IPS-NIHi7 (cell line): ENCODE results near the gene PHC2.
A peak's percentile ranks its signal among the peaks of the same experiment; 100 is the strongest.

Experiments
- DNase-seq: peaks from one replicate; pipeline ENCODE4 v3.0.0; 2012; ENCODE audit warnings: mixed read lengths; ENCODE audit errors: extremely low spot score

PHC2 gene, protein sequence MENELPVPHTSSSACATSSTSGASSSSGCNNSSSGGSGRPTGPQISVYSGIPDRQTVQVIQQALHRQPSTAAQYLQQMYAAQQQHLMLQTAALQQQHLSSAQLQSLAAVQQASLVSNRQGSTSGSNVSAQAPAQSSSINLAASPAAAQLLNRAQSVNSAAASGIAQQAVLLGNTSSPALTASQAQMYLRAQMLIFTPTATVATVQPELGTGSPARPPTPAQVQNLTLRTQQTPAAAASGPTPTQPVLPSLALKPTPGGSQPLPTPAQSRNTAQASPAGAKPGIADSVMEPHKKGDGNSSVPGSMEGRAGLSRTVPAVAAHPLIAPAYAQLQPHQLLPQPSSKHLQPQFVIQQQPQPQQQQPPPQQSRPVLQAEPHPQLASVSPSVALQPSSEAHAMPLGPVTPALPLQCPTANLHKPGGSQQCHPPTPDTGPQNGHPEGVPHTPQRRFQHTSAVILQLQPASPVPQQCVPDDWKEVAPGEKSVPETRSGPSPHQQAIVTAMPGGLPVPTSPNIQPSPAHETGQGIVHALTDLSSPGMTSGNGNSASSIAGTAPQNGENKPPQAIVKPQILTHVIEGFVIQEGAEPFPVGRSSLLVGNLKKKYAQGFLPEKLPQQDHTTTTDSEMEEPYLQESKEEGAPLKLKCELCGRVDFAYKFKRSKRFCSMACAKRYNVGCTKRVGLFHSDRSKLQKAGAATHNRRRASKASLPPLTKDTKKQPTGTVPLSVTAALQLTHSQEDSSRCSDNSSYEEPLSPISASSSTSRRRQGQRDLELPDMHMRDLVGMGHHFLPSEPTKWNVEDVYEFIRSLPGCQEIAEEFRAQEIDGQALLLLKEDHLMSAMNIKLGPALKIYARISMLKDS

GRCh38 chr1:33430692-33431593, at the start of gene PHC2:
TSS of gene PHC2 (minus strand) at chr1:33431095. CDS start at chr1:33375539, 55,556 bp downstream.
- DNase-seq = peak; percentile 99

GRCh38 chr1:33477451-33477850, 46.6 kb upstream of the PHC2 start:
- DNase-seq = no peak

GRCh38 chr1:33473900-33474299, 43.0 kb upstream of the PHC2 start:
- DNase-seq = no peak

GRCh38 chr1:33472269-33472980, 41.5 kb upstream of the PHC2 start, which contains the start of gene ZSCAN20:
TSS of gene ZSCAN20 (plus strand) at chr1:33472645. CDS start at chr1:33479289, 6,644 bp downstream.
- peak; percentile 98 for DNase-seq

- no peak for DNase-seq
These were observed 40.5 kb upstream of the PHC2 start for GRCh38 chr1:33471416-33471815.

GRCh38 chr1:33470495-33471012, 39.7 kb upstream of the PHC2 start:
- DNase-seq = peak; percentile 82

DNA sequence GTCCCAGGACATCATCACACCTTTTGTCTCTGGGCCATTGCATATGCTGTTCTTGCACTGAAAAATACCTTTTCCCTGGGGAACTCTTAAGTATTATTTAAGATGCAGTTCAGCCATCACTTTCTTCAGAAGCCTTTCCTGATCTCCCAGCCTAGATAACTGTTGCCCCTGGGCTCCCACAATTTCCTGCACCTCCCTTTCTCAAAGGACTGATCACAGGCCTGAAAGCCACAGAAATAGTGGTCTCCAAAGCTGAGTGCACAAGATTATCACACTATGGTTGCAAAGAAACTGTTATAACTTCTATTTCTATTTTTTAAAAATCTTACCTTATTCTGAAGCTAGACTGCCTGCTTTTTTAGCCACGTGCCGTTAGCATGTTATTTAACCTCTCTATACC, 38.8 kb upstream of the PHC2 start:
- DNase-seq = no peak

DNA sequence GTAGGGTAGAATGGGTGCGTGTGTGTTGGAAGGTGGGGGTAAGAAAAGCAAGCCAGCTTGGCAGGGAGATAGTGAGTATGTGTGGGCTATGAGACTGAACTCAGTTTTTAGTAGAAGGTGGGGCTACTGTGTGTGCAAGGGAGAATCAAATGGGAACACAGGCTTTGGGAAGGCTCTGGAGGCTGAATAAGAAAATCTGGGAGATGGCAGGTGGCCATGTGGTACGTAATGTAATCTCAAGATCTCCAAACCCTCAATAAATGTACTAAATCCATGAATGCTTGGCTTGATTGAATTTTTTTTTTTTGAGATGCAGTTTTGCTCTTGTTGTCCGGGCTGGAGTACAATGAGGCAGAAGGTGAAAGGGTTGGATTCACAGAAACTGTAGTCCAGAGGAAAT, 38.1 kb upstream of the PHC2 start:
- no peak for DNase-seq

- DNase-seq = peak; percentile 24
These were observed 37.6 kb upstream of the PHC2 start for GRCh38 chr1:33468531-33468930.

DNA sequence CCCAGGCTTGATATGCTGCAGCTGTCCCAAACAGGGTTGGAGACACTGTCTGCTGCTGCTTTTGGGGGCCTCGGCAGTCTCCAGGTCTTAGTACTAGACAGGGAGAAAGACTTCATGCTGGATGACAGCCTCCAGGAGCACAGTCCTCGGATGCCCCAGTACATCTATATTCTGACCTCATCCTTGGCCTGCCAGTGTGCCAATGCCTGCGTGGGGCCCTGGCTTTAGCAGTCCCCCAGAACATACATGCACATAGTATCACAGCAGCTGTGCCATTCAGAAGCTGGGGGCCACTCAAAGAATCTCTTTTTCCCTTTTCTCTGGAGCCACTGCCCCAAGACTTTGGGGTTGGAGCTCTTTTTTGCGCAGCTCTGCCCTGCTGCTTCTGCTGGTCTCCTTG, 37.1 kb upstream of the PHC2 start:
- no peak for DNase-seq

DNA sequence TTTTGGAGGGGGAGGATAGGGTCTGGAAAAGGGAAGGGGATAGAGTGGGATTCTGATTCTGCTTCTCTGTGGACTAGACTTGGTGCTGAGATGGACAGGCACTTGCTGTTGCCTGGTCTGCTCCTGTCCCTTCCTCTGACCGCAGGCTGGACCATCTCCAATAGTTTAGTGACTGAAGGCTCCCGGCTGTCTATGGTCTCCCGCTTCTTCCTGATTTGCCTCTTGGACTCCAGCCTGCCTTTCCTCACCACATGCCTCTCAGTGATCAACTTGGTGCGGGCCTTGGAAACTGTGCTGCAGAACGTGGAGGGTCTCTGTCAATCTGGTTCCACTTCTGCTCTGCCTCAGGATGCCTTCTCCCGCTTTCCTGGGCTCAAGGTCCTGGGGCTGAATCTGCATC, 35.3 kb upstream of the PHC2 start:
- DNase-seq = no peak

GRCh38 chr1:33465316-33465715, 34.4 kb upstream of the PHC2 start:
- DNase-seq = no peak

DNA sequence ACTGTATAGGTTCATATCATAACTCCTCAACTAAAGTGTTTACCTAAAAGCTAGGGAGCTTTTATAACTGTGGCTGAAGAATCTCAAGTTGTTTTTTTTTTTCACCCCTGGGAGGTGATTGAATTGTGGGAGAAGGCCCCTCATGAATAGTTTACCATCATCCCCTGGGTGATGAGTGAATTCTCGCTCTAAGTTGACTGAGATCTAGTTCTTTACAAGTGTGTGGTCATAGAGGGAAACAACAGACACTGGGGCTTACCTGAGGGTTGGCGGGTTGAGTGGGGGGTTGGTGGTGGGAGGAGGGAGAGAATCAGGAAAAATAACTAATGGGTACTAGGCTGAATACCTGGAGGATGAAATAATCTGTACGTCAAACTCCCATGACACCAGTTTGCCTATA, 33.7 kb upstream of the PHC2 start:
- no peak for DNase-seq

DNA sequence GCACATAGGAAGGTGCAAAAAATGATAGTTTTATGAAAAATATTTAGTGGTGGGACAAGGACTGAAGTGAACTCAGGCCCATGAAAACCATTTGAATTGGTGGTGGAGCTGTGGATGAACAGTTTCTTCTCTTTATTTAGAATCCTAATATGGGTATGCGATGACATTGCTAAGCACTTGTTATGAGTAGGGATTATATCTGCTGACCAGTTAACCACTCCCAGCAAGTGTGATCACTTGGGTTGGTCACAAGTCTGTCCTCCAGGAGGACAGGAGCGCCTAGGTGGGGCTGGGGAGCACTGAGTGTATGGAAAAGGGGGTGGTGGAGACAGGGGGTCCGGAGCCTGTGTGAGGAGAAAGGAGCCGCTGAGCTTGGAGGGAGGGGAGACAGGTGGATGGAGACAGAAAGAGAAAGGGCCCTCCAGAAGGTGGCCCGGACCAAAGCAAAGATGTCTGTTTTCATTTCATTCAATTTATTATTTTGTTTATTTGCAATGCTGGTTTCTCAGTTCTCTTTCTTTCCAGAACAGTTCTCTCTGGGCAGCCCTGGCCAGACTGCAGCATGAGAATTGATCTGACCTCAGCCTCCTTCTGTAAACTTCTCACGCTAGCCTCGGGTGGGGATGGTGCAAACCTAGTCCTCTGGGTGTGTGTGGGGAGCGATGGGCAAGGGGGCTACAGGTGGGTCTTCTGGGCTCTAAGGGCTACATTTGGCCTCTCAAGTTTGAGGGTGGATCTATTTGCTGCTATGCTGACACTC, 31.7 kb upstream of the PHC2 start:
- DNase-seq = no peak

GRCh38 chr1:33460947-33461629, 30.2 kb upstream of the PHC2 start:
- DNase-seq = no peak

GRCh38 chr1:33460144-33460543, 29.2 kb upstream of the PHC2 start:
- DNase-seq = no peak

GRCh38 chr1:33459691-33460090, 28.8 kb upstream of the PHC2 start:
- no peak for DNase-seq

- DNase-seq = no peak
These were observed 25.6 kb upstream of the PHC2 start for GRCh38 chr1:33456502-33456886.
